MM.1S (cell line): ENCODE data around the gene ZNF22.

ENCODE experiments used
- EZH2 ChIP-seq: fragments of 300-600 bp; sonication (generic); optimal IDR thresholded peaks from 2 replicates; pipeline ENCODE3; 2017; ENCODE audit warnings: low read depth, mild to moderate bottlenecking, antibody characterized with exemption, low read length, mixed read lengths
- EZH2phosphoT487 ChIP-seq: fragments of 300-600 bp; sonication (generic); IDR thresholded peaks from 2 replicates; pipeline ENCODE4 v1.6.1; 2018; ENCODE audit warnings: antibody characterized with exemption, low read length
- TF ChIP-seq, protein P1 (sequence below): fragments of 300-600 bp; sonication (generic); IDR thresholded peaks from 2 replicates; pipeline ENCODE4 v1.5.1; 2016; ENCODE audit warnings: antibody characterized with exemption, low read length, mixed read lengths

DNA sequence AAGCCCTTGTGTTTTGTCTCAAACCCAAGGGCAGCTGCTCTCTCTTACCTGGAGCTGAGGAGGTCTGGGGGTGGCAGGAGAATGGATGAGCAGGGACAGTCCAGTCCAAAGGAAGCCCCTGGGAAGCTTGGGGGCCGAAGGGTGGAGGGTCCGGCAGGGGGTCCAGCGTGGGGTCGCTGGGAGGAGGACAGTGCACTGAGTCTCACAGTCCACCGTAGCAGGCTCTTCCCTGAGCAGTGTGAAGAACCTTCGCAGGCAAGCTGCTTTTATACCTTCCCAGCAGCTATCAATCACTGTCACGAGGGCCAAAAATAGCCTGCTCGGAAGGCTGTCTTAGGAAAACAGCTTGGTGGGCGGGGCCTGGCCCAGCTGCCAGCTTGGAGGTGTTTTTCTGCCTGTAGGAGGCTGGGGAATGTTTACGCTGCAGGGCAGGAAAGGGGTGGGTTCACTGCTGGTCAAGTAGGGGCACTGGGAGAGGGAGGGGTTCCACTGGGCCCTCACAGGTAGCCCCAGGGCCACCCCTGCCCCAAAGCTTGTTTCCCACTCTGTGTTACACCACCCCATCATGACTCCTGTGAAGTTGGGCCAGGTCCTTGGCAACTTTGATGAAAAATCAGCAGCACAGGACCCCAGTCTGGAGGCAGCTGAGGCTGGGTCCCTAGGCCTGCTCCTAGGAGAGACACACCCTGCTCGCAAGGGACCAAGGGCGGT, 22.0 kb upstream of the ZNF22 start, which contains the start of gene DEPP1:
- TF ChIP-seq, protein P1, sequence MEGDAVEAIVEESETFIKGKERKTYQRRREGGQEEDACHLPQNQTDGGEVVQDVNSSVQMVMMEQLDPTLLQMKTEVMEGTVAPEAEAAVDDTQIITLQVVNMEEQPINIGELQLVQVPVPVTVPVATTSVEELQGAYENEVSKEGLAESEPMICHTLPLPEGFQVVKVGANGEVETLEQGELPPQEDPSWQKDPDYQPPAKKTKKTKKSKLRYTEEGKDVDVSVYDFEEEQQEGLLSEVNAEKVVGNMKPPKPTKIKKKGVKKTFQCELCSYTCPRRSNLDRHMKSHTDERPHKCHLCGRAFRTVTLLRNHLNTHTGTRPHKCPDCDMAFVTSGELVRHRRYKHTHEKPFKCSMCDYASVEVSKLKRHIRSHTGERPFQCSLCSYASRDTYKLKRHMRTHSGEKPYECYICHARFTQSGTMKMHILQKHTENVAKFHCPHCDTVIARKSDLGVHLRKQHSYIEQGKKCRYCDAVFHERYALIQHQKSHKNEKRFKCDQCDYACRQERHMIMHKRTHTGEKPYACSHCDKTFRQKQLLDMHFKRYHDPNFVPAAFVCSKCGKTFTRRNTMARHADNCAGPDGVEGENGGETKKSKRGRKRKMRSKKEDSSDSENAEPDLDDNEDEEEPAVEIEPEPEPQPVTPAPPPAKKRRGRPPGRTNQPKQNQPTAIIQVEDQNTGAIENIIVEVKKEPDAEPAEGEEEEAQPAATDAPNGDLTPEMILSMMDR = no peak
- TF ChIP-seq EZH2 (no peak), EZH2phosphoT487 (no peak)
